GM06990 (cell line): ENCODE results near the gene KRTAP17-1.

Source experiments
- DNase-seq: peaks from one replicate; pipeline ENCODE4 v3.0.0-alpha.2; 2011; ENCODE audit not compliant: insufficient read length; ENCODE audit errors: extremely low read depth
- H3K27me3 ChIP-seq: replicated peaks from 2 replicates; pipeline ENCODE4 v1.6.0; 2011; ENCODE audit warnings: low read length; ENCODE audit not compliant: control insufficient read depth, insufficient read depth
- H3K36me3 ChIP-seq: 2 replicates; pipeline ENCODE4 v1.5.1; 2011; ENCODE audit warnings: low read length; ENCODE audit not compliant: control insufficient read depth, insufficient read depth
- H3K4me3 ChIP-seq: replicated peaks from 2 replicates; pipeline ENCODE4 v1.5.1; 2011; ENCODE audit warnings: low read depth, mild to moderate bottlenecking, control low read depth, low read length
- CTCF ChIP-seq: IDR thresholded peaks from 2 replicates; pipeline ENCODE4 v1.5.1; 2011; ENCODE audit warnings: low read length, control low read depth, mild to moderate bottlenecking, inconsistent platforms; ENCODE audit not compliant: insufficient read depth, poor library complexity, severe bottlenecking

Gene KRTAP17-1

GRCh38 chr17:41302981-41303380 is 12.5 kb downstream of the KRTAP17-1 start:
- no peak for TF ChIP-seq CTCF
- Histone ChIP-seq H3K4me3 (no peak overlapping the region), H3K36me3 (no peaks in the 10 kb centered on the region), H3K27me3 (peaks cover under 1% of the 10 kb centered on the region)
- DNase-seq: no peak

GRCh38 chr17:41301916-41302901 is 13.3 kb downstream of the KRTAP17-1 start, which contains the start of gene KRTAP29-1:
TSS of gene KRTAP29-1 (minus strand) at chr17:41302851. CDS start at chr17:41302851, 0 bp downstream.
- Histone ChIP-seq H3K36me3 (no peaks in the 10 kb centered on the region), H3K4me3 (no peak within 1 kb of the TSS), H3K27me3 (no peaks in the 10 kb centered on the region)
- DNase-seq: no peak
- TF ChIP-seq CTCF: no peak

GRCh38 chr17:41301204-41301790 is 14.2 kb downstream of the KRTAP17-1 start:
- Histone ChIP-seq H3K36me3 (no peaks in the 10 kb centered on the region), H3K4me3 (no peak overlapping the region), H3K27me3 (no peaks in the 10 kb centered on the region)
- TF ChIP-seq CTCF: no peak
- no peak for DNase-seq

GRCh38 chr17:41298458-41299135 is 16.9 kb downstream of the KRTAP17-1 start:
- no peak for TF ChIP-seq CTCF
- DNase-seq: no peak
- H3K4me3 ChIP-seq: no peak overlapping the region
- H3K36me3 ChIP-seq: no peaks in the 10 kb centered on the region
- no peaks in the 10 kb centered on the region for H3K27me3 ChIP-seq

- no peaks in the 10 kb centered on the region for H3K36me3 ChIP-seq
- DNase-seq: no peak
- no peak for TF ChIP-seq CTCF
- H3K27me3 ChIP-seq: no peaks in the 10 kb centered on the region
- H3K4me3 ChIP-seq: no peak overlapping the region
Measured at GRCh38 chr17:41296846-41297245, 18.7 kb downstream of the KRTAP17-1 start.
